T-helper 17 cell (primary cell): Measurements from ENCODE around the gene RSBN1L. TPM values are rescaled to one million over a fixed set of nuclear protein-coding genes. Genes with fewer than 3 reads are reported as not detected.

Experiments
- ATAC-seq: fragments of 150-1000 bp; cut with Tn5 transposase; 2 replicates; pipeline ENCODE4 v1.10.0; 2021; ENCODE audit warnings: mild to moderate bottlenecking, moderate library complexity
- DNase-seq, 3 donors: peaks; one replicate each; pipeline versions ENCODE4 v3.0.0 to v3.0.0-alpha.2; 2020 to 2021
- H3K9me3 ChIP-seq: one replicate; pipeline ENCODE4 v1.7.0; 2013; ENCODE audit warnings: low read length, mild to moderate bottlenecking; ENCODE audit not compliant: control insufficient read depth, poor library complexity, severe bottlenecking
- H3K27ac Mint-ChIP-seq: one replicate; pipeline ENCODE4 v1.8.0; 2022; ENCODE audit warnings: mild to moderate bottlenecking, moderate library complexity, mixed read lengths
- H3K27me3 Mint-ChIP-seq: one replicate; pipeline ENCODE4 v1.8.0; 2022; ENCODE audit warnings: mixed read lengths
- H3K36me3 Mint-ChIP-seq: one replicate; pipeline ENCODE4 v1.8.0; 2022; ENCODE audit warnings: low read depth, mixed read lengths
- H3K4me1 Mint-ChIP-seq: one replicate; pipeline ENCODE4 v1.8.0; 2022; ENCODE audit warnings: mild to moderate bottlenecking, mixed read lengths
- H3K4me3 Mint-ChIP-seq: one replicate; pipeline ENCODE4 v1.8.0; 2022; ENCODE audit warnings: mild to moderate bottlenecking, moderate library complexity, mixed read lengths
- total RNA-seq, 4 donors: library from RNA in 2 of 4; stranded (reverse) in 2 of 4; gene quantifications; one replicate each; pipeline ENCODE4 v1.2.3 and lab custom pipeline; 2022 to 2026

RSBN1L gene
- total RNA-seq, 2 donors from 2014 or later: 19.6 to 20.6 TPM

- DNase-seq (no peak), ATAC-seq (no peak)
- H3K4me1 Mint-ChIP-seq: peaks cover 44% of the 10 kb centered on the region
- H3K4me3 Mint-ChIP-seq: peak overlapping the region; percentile 97
- no peaks in the 10 kb centered on the region for H3K27me3 Mint-ChIP-seq
- peaks cover 8% of the 10 kb centered on the region for H3K36me3 Mint-ChIP-seq
- H3K9me3 ChIP-seq: no peaks in the 10 kb centered on the region
- H3K27ac Mint-ChIP-seq: peak overlapping the region; percentile 99
Measured at GRCh38 chr7:77796960-77797359, 100.7 kb downstream of the RSBN1L start.

GRCh38 chr7:77797734-77798393, 101.6 kb downstream of the RSBN1L start:
- no peaks in the 10 kb centered on the region for H3K9me3 ChIP-seq
- DNase-seq (no peak), ATAC-seq (peak; percentile 30)
- H3K36me3 Mint-ChIP-seq: peaks cover 8% of the 10 kb centered on the region
- no peaks in the 10 kb centered on the region for H3K27me3 Mint-ChIP-seq
- peak overlapping the region; percentile 97 for H3K4me3 Mint-ChIP-seq
- H3K27ac Mint-ChIP-seq: peak overlapping the region; percentile 99
- peaks cover 51% of the 10 kb centered on the region for H3K4me1 Mint-ChIP-seq

- ATAC-seq: peak; percentile 90
- H3K36me3 Mint-ChIP-seq: peaks cover 8% of the 10 kb centered on the region
- H3K4me1 Mint-ChIP-seq: peaks cover 58% of the 10 kb centered on the region
Measured at GRCh38 chr7:77798394-77799077, 102.3 kb downstream of the RSBN1L start, which contains the start of the genes PHTF2 and TMEM60. TSS of gene PHTF2 (plus strand) at chr7:77798773. TSS of gene TMEM60 (minus strand) at chr7:77798434. CDS start at chr7:77794373, 4,061 bp downstream.

GRCh38 chr7:77799078-77799964, 103.1 kb downstream of the RSBN1L start:
- H3K9me3 ChIP-seq: no peaks in the 10 kb centered on the region
- peak overlapping the region; percentile 99 for H3K27ac Mint-ChIP-seq
- DNase-seq (peak in 2 of 3 donors; percentile 12 to 13), ATAC-seq (no peak)
- H3K27me3 Mint-ChIP-seq: no peaks in the 10 kb centered on the region
- H3K4me1 Mint-ChIP-seq: peaks cover 58% of the 10 kb centered on the region
- peaks cover 8% of the 10 kb centered on the region for H3K36me3 Mint-ChIP-seq
- peak overlapping the region; percentile 97 for H3K4me3 Mint-ChIP-seq

More at GRCh38 chr7:77798394-77799077, 102.3 kb downstream of the RSBN1L start, which contains the start of the genes PHTF2 and TMEM60:
- H3K9me3 ChIP-seq: no peaks in the 10 kb centered on the region
- Mint-ChIP-seq H3K27me3 (no peaks in the 10 kb centered on the region), H3K4me3 (peak within 1 kb of the TSS; percentile 97), H3K27ac (peak within 1 kb of the TSS; percentile 99)
- DNase-seq: peak; percentile 82 to 94 (median 91)

DNA sequence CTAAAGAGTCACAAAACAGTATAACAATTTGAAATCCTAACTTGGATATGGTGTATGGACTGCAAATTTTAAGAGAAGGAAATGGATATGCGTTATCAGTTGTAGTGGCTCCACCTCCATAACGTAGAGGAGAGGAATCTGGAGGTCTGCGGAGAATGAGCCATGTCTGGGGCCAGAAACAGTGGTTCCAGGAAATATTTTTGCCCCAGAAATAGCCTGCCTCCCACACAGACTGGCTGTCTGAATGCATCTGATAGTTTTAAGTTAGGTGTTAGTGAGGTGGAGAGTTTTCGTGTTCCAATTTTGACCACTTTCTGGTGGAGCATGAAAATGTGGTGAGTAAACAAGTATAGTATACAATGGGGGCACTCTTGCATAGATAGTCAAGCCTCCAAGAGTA, 103.9 kb downstream of the RSBN1L start:
- DNase-seq: no peak
- Mint-ChIP-seq H3K27ac (peak overlapping the region; percentile 99), H3K27me3 (no peaks in the 10 kb centered on the region), H3K4me3 (peak overlapping the region; percentile 97), H3K4me1 (peaks cover 61% of the 10 kb centered on the region), H3K36me3 (peaks cover 4% of the 10 kb centered on the region)
- ATAC-seq: no peak
- H3K9me3 ChIP-seq: no peaks in the 10 kb centered on the region

DNA sequence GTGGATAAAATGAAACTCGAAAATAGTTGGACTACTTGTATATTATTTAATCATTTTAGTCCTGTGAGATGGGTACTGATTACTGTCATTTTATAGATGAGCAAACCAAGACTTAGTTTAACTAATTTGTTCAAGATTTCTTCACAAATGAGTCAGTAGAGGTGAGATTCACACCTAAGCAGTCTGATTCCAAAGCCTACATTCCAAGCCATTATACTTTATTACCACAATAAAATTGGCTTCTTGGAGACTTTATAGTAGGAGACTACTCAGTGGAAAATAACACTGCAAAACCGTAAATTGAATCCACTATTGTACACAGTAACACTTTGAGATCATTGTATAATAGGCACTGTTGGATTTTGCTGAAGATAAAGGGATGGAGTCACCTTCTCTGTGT, 104.5 kb downstream of the RSBN1L start:
- peak overlapping the region; percentile 99 for H3K27ac Mint-ChIP-seq
- peaks cover 66% of the 10 kb centered on the region for H3K4me1 Mint-ChIP-seq
- no peaks in the 10 kb centered on the region for H3K9me3 ChIP-seq
- peak overlapping the region; percentile 97 for H3K4me3 Mint-ChIP-seq
- DNase-seq (no peak), ATAC-seq (no peak)
- no peaks in the 10 kb centered on the region for H3K27me3 Mint-ChIP-seq
- H3K36me3 Mint-ChIP-seq: peaks cover 4% of the 10 kb centered on the region

DNA sequence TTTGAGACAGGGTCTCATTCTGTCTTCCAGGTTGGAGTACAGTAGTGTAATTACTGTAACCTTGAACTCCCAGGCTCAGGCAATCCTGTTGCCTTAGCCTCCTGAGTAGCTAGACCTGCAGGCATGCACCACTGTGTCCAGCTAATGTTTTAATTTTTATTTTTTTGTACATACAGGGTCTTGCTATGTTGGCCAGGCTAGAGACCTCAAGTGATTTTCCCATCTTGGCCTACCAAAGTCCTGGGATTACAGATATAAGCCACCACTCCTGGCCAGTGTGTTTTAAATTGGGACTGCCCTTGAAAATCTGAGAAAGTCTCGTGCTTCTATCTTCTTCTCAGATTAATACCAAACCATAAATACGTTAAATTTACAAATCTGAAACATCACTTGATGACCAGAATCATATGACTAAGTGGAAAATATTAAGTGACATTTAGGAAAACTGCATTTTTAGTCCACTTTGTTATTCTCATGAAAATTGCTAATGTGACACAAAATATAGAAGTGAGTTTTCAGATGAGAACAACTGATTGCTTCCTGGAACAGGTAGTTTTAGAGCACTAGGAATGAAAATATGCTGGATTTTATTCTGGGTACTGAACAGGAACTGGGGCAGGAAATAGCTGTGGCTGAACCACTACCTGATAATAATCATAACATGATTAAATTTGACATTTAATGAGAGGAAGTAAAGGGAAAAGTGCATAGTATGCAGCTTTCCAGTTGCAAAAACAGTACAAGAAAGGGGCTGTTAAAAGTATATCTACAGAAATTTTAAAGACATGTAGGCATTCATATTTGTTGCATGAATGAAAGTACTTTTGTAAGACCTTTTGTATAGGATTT, 106.5 kb downstream of the RSBN1L start:
- H3K9me3 ChIP-seq: no peaks in the 10 kb centered on the region
- ATAC-seq: no peak
- Mint-ChIP-seq H3K27ac (peak overlapping the region; percentile 99), H3K27me3 (no peaks in the 10 kb centered on the region), H3K4me1 (peaks cover 52% of the 10 kb centered on the region), H3K36me3 (peaks cover 2% of the 10 kb centered on the region), H3K4me3 (peak overlapping the region; percentile 80)
- no peak for DNase-seq

DNA sequence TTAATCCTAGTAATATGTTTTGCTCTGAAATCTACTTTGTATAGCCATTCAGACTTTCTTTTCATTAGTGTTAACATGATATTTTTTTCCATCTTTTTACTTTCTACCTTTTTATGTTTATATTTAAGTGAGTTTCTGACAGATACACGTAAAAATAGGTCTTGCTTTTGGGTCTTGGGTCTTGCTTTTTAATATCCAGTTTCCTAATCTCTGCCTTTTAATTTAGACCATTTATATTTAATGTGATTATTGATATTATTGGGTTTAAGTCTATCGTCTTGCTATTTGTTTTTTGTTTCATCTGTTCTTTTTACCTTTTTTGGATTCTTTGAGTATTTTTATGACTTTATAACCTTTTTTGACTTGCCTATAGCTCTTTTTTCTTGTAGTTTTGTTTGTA, 110.2 kb downstream of the RSBN1L start:
- Mint-ChIP-seq H3K36me3 (peaks cover 5% of the 10 kb centered on the region), H3K4me1 (peaks cover 41% of the 10 kb centered on the region), H3K27me3 (no peaks in the 10 kb centered on the region), H3K27ac (no peak overlapping the region), H3K4me3 (no peak overlapping the region)
- ATAC-seq (no peak), DNase-seq (no peak)
- H3K9me3 ChIP-seq: peaks cover 5% of the 10 kb centered on the region

DNA sequence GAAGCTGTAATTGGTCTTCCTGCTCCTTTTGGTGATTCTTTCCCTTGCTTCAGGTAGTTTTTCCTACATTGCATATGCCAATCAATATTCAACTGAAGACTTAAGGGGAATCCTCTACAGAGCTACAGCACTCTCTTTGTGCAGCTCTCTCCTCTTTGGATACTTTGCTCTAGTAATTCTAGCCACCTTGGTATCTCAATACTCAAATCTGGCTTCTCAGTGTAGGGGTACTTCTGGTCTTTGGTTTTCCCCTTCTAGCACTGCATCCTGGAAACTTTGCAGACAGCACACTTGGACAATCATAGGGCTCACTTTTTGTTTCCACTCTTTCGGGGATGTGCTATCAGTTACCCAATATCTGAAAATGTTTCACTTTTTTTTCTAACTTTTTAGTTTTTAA, 112.3 kb downstream of the RSBN1L start:
- no peak overlapping the region for H3K27ac Mint-ChIP-seq
- no peak for DNase-seq
- H3K27me3 Mint-ChIP-seq: no peaks in the 10 kb centered on the region
- no peak for ATAC-seq
- H3K9me3 ChIP-seq: peaks cover 5% of the 10 kb centered on the region
- no peak overlapping the region for H3K4me3 Mint-ChIP-seq
- peaks cover 5% of the 10 kb centered on the region for H3K36me3 Mint-ChIP-seq
- H3K4me1 Mint-ChIP-seq: peaks cover 41% of the 10 kb centered on the region

- Mint-ChIP-seq H3K36me3 (peaks cover 5% of the 10 kb centered on the region), H3K4me1 (peaks cover 31% of the 10 kb centered on the region), H3K4me3 (no peak overlapping the region), H3K27ac (peak overlapping the region; percentile 81), H3K27me3 (no peaks in the 10 kb centered on the region)
- no peak for ATAC-seq
- peaks cover 5% of the 10 kb centered on the region for H3K9me3 ChIP-seq
- DNase-seq: no peak
Measured at GRCh38 chr7:77811516-77812289, 115.4 kb downstream of the RSBN1L start.

GRCh38 chr7:77812290-77812685, 116.0 kb downstream of the RSBN1L start:
- peak overlapping the region; percentile 81 for H3K27ac Mint-ChIP-seq
- H3K36me3 Mint-ChIP-seq: peaks cover 5% of the 10 kb centered on the region
- DNase-seq (no peak), ATAC-seq (no peak)
- no peaks in the 10 kb centered on the region for H3K27me3 Mint-ChIP-seq
- peaks cover 31% of the 10 kb centered on the region for H3K4me1 Mint-ChIP-seq
- H3K9me3 ChIP-seq: peaks cover 5% of the 10 kb centered on the region
- peak overlapping the region; percentile 79 for H3K4me3 Mint-ChIP-seq

- ATAC-seq: no peak
- Mint-ChIP-seq H3K36me3 (peaks cover 6% of the 10 kb centered on the region), H3K27ac (peak overlapping the region; percentile 81), H3K4me1 (peaks cover 31% of the 10 kb centered on the region), H3K27me3 (no peaks in the 10 kb centered on the region), H3K4me3 (peak overlapping the region; percentile 79)
- peaks cover 2% of the 10 kb centered on the region for H3K9me3 ChIP-seq
- DNase-seq: no peak
Measured at GRCh38 chr7:77813180-77813579, 116.9 kb downstream of the RSBN1L start.
